Spleen (tissue), 11 donors: ENCODE data around the gene MYO1D. TPM values are rescaled to one million over a fixed set of nuclear protein-coding genes. Genes with fewer than 3 reads are reported as not detected.

Experiments used
- DNase-seq: peaks from one replicate; pipeline ENCODE4 v3.0.0-alpha.2; 2020
- H3K27ac ChIP-seq, 8 donors: fragments of 200-600 bp; sonication (generic) in 7 of 8; 1 replicate in 4 of 8; 2 replicates in 4 of 8; pipeline versions ENCODE4 v1.5.0 to v1.8.0; 2016 to 2021; ENCODE audit warnings: inconsistent platforms in 4 of 8, mild to moderate bottlenecking in 4 of 8, moderate library complexity in 1 of 8
- H3K27me3 ChIP-seq, 7 donors: fragments of 200-600 bp; sonication (generic) in 6 of 7; replicated peaks in 1 of 7; 1 replicate in 4 of 7; 2 replicates in 3 of 7; pipeline versions ENCODE4 v1.5.0 to v1.8.0; 2016 to 2021; ENCODE audit warnings: inconsistent platforms in 3 of 7, mild to moderate bottlenecking in 1 of 7
- H3K36me3 ChIP-seq, 6 donors: fragments of 200-600 bp; sonication (generic) in 5 of 6; 1 replicate in 4 of 6; 2 replicates in 2 of 6; pipeline versions ENCODE4 v1.5.0 to v1.8.0; 2016 to 2021; ENCODE audit warnings: inconsistent platforms in 2 of 6
- H3K4me1 ChIP-seq, 6 donors: fragments of 200-600 bp; sonication (generic) in 5 of 6; 1 replicate in 3 of 6; 2 replicates in 3 of 6; pipeline versions ENCODE4 v1.5.0 to v1.8.0; 2016 to 2021; ENCODE audit warnings: inconsistent platforms in 3 of 6
- H3K4me3 ChIP-seq, 8 donors: fragments of 200-600 bp; sonication (generic) in 7 of 8; 1 replicate in 4 of 8; 2 replicates in 4 of 8; pipeline versions ENCODE4 v1.5.0 to v1.8.0; 2016 to 2021; ENCODE audit warnings: inconsistent platforms in 4 of 8, mild to moderate bottlenecking in 4 of 8, moderate library complexity in 2 of 8
- H3K9me3 ChIP-seq, 8 donors: fragments of 200-600 bp; sonication (generic) in 7 of 8; 1 replicate in 4 of 8; 2 replicates in 4 of 8; pipeline versions ENCODE4 v1.5.0 to v1.8.0; 2016 to 2021; ENCODE audit warnings: inconsistent platforms in 4 of 8
- POLR2A ChIP-seq, 3 donors: fragments of 450-650 bp; IDR thresholded peaks; one replicate each; pipeline ENCODE4 v1.5.1; 2017; ENCODE audit warnings: antibody characterized with exemption in 3 of 3, mild to moderate bottlenecking in 1 of 3
- POLR2AphosphoS5 ChIP-seq, 3 donors: sonication (generic); formaldehyde crosslinking; IDR thresholded peaks; one replicate each; pipeline ENCODE4 v1.5.1; 2017; ENCODE audit warnings: antibody characterized with exemption in 3 of 3
- WGBS, 5 donors: extraction: QIAGEN DNeasy Blood & Tissue Kit in 3 of 5; methylation state at CpG; one replicate each; pipeline versions ENCODE4 v1.1.5 to v1.1.7; 2013 to 2018; 5-methylcytosine and 5-hydroxymethylcytosine counted together
- intact Hi-C: fragments of 100-400 bp; cut with DNase I; formaldehyde crosslinking; loops from one replicate; pipeline ENCODE4 v1.15.0; 2023; ENCODE audit warnings: low total_unique reads
- polyA plus RNA-seq, 3 donors: library from polyadenylated mRNA; stranded (reverse); fragments of 200-250 nt; gene quantifications; one replicate each; pipeline ENCODE4 v1.2.1, GENCODE V29; 2013
- total RNA-seq, 7 donors: library from RNA; depleted of rRNA in 3 of 7; stranded (reverse); fragments of >200 nt in 3 of 7; fragmentation: NEBNext Ultra II Directional in 4 of 7; extraction: Animal tissue kit (Norgen Biotek cat#: 25700) in 4 of 7; gene quantifications; one replicate each; pipeline versions ENCODE4 v1.1.0 to v1.2.1, GENCODE V29; 2016 to 2021
- TF ChIP-seq, protein P1 (sequence below), 11 experiments: fragments of 200-600 bp in 7 of 11; fragments of 450-650 bp in 4 of 11; sonication (generic) in 4 of 11; IDR thresholded peaks in 8 of 11; conservative IDR thresholded peaks in 3 of 11; 1 replicate in 7 of 11; 2 replicates in 4 of 11; pipeline versions ENCODE4 v1.4.0 to v1.8.0; 2016 to 2021; ENCODE audit warnings: antibody characterized with exemption in 11 of 11, inconsistent platforms in 4 of 11, mild to moderate bottlenecking in 1 of 11
- donor health status: healthy with polysubstance abuse.
- donor health status: DM: no; HTN: no; CAD: no; lungs with moderate emphysema.
- donor health status: DM: no; HTN: no; CAD: no.
- donor health status: Bipolar disorder and iron deficiency.
- donor health status: healthy.
- donor health status: DM: no; HTN: no; CAD: no.
- donor health status: DM: yes; HTN: yes; CAD: no.

MYO1D gene
- total and polyA plus RNA-seq, 10 donors = 2.3 to 36.4 (median 23.4) TPM

DNA sequence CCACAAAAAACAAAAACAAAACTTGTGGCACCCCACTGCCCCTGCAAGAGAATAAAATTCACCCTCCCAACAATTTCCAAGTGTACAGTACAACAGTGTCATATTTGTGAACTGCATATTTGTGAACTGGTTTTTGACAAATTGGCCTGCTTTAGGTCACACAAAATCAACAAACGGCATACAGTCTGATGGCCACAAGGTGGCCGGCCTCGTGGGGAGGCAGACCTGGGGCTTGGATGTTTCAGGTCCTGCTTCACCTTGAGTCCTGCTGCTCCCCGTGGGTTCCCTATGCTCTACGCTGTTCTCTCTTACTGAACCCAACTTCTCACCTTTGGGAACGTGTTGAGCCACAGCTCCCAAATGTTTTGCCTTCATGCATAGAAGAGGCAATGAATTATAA lies 287.9 kb downstream of the MYO1D start:
- H3K4me3 ChIP-seq = no peak overlapping the region
- intact Hi-C loops = no loop called here
- H3K36me3 ChIP-seq = no peaks in the 10 kb centered on the region
- no peak for DNase-seq
- no peaks in the 10 kb centered on the region for H3K27me3 ChIP-seq
- no peak overlapping the region for H3K27ac ChIP-seq
- no peak for TF ChIP-seq POLR2A (IDR thresholded peaks at IDR 0.05)
- TF ChIP-seq, protein P1, sequence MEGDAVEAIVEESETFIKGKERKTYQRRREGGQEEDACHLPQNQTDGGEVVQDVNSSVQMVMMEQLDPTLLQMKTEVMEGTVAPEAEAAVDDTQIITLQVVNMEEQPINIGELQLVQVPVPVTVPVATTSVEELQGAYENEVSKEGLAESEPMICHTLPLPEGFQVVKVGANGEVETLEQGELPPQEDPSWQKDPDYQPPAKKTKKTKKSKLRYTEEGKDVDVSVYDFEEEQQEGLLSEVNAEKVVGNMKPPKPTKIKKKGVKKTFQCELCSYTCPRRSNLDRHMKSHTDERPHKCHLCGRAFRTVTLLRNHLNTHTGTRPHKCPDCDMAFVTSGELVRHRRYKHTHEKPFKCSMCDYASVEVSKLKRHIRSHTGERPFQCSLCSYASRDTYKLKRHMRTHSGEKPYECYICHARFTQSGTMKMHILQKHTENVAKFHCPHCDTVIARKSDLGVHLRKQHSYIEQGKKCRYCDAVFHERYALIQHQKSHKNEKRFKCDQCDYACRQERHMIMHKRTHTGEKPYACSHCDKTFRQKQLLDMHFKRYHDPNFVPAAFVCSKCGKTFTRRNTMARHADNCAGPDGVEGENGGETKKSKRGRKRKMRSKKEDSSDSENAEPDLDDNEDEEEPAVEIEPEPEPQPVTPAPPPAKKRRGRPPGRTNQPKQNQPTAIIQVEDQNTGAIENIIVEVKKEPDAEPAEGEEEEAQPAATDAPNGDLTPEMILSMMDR (IDR thresholded peaks at IDR 0.05 in 8 of 11, conservative IDR thresholded peaks at IDR 0.05 in 3 of 11) = no peak
- TF ChIP-seq POLR2AphosphoS5 (IDR thresholded peaks at IDR 0.05) = no peak
- 84 to 91% (median 89%) methylated on average over 6 of the region's 6 CpGs for WGBS, 5 donors
- H3K4me1 ChIP-seq = peaks cover 0 to 11% (median 0%) of the 10 kb centered on the region in 6 donors
- H3K9me3 ChIP-seq = peaks cover 0 to 2% (median under 1%) of the 10 kb centered on the region in 8 donors

DNA sequence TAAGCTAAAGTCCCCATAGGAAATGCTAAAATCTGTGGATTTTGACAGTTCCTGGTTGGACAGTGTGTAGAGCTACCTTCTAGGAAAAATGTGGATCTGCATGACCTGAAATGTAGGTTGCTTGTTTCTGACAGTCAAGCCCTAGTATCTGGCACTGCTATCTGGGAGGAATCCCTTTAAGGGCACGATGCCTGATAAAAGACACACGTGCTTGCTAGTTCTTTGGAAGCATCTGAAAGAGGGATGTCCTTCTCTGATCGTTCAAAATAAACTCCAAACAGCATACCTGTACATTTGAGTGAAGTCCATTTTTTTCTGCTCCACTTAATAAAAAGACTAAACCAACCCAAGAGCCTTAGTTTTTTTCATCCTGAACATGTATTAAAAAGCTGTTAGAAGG lies 288.8 kb downstream of the MYO1D start:
- Histone ChIP-seq H3K36me3 (no peaks in the 10 kb centered on the region), H3K4me3 (no peak overlapping the region), H3K4me1 (peaks cover 0 to 11% (median 0%) of the 10 kb centered on the region in 6 donors), H3K9me3 (peaks cover 0 to 10% (median 8%) of the 10 kb centered on the region in 8 donors), H3K27me3 (no peaks in the 10 kb centered on the region), H3K27ac (no peak overlapping the region)
- intact Hi-C loops = no loop called here
- TF ChIP-seq, protein P1 (IDR thresholded peaks at IDR 0.05 in 8 of 11, conservative IDR thresholded peaks at IDR 0.05 in 3 of 11) = no peak
- TF ChIP-seq POLR2A (IDR thresholded peaks at IDR 0.05) = no peak
- TF ChIP-seq POLR2AphosphoS5 (IDR thresholded peaks at IDR 0.05) = no peak
- no peak for DNase-seq
- WGBS, 5 donors = 85 to 96% (median 88%) methylated on average over 3 of the region's 3 CpGs

DNA sequence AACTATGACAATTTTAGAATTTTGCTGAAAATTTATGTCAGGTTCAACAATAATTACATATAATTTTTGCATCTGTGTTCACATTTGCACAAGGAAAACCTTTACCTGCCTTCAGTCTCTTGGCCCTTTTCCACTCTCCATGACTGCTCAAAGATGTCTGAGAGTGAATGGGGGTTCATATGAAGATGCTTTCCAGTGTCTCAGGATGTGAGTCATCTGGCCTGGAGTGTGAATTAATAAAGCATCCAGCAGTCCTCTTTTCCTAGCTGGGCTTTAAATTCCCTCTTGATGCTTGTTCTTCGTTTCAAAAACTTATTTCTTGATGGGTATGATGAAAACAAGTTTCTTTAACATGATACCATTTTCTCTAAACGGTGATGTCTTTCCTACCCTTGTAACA lies 290.3 kb downstream of the MYO1D start:
- Histone ChIP-seq H3K27ac (no peak overlapping the region), H3K4me1 (peaks cover 0 to 11% (median 0%) of the 10 kb centered on the region in 6 donors), H3K9me3 (peaks cover 0 to 25% (median 22%) of the 10 kb centered on the region in 8 donors), H3K4me3 (no peak overlapping the region), H3K27me3 (no peaks in the 10 kb centered on the region), H3K36me3 (no peaks in the 10 kb centered on the region)
- no peak for DNase-seq
- intact Hi-C loops = no loop called here
- TF ChIP-seq POLR2AphosphoS5 (IDR thresholded peaks at IDR 0.05) (no peak), POLR2A (IDR thresholded peaks at IDR 0.05) (no peak)
- TF ChIP-seq, protein P1 (IDR thresholded peaks at IDR 0.05 in 8 of 11, conservative IDR thresholded peaks at IDR 0.05 in 3 of 11) = no peak
- 85 to 94% (median 89%) methylated on average over 2 of the region's 2 CpGs for WGBS, 5 donors

DNA sequence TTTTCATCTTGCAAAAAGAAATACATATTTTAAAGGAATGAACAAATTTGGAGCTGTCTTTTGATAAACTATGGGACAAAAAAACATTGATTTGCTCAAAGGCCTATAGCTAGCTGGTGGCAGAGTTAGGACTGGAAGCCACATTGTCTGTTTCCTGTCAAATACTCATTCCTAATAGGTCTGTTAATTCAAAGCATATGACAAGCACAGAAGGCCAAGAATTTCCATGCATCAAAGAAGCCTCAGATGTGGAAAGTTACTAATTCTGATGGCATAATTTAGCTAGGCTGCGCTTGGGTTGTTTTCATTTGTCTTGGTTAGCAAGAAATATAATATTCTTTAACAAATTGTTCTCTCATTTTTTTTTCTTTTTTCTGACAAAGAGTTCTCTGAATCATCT lies 292.1 kb downstream of the MYO1D start:
- no peaks in the 10 kb centered on the region for H3K36me3 ChIP-seq

More for the DNA sequence above, 292.1 kb downstream of the MYO1D start:
- Histone ChIP-seq H3K9me3 (peaks cover 3 to 40% (median 36%) of the 10 kb centered on the region in 8 donors), H3K4me1 (peaks cover 0 to 8% (median 0%) of the 10 kb centered on the region in 6 donors), H3K4me3 (no peak overlapping the region), H3K27ac (no peak overlapping the region), H3K27me3 (no peaks in the 10 kb centered on the region)
- intact Hi-C loops = no loop called here
- WGBS, 5 donors = 94 to 98% (median 97%) methylated on average over 1 of the region's 1 CpG
- DNase-seq = no peak
- TF ChIP-seq, protein P1 (IDR thresholded peaks at IDR 0.05 in 8 of 11, conservative IDR thresholded peaks at IDR 0.05 in 3 of 11) = no peak
- no peak for TF ChIP-seq POLR2AphosphoS5 (IDR thresholded peaks at IDR 0.05)
- TF ChIP-seq POLR2A (IDR thresholded peaks at IDR 0.05) = no peak
